Renal cortical epithelial cell (primary cell): ENCODE results near the gene ZMYND11. TPM values are rescaled to one million over a fixed set of nuclear protein-coding genes. Genes with fewer than 3 reads are reported as not detected.
"Not testable (repeated sequence)": the region's sequence is repeated elsewhere in the genome, so short reads cannot be mapped to it uniquely, and the experiment has no call there.

ENCODE experiments used
- DNase-seq: peaks from one replicate; pipeline ENCODE4 v3.0.0-alpha.2; 2011; ENCODE audit warnings: low read depth
- total RNA-seq: library from RNA; depleted of rRNA; stranded (reverse); fragments of >200 nt; gene quantifications from 2 replicates; pipeline ENCODE4 v1.2.3, GENCODE V29; 2014

Gene ZMYND11
- total RNA-seq, 1 donor from 2014 or later: 83.4 TPM

GRCh38 chr10:282294-283139 lies 147.3 kb downstream of the ZMYND11 start:
- peak; percentile 28 for DNase-seq

- DNase-seq: no peak
Observed at GRCh38 chr10:283140-283479, 147.9 kb downstream of the ZMYND11 start.

- DNase-seq: no peak
Observed at GRCh38 chr10:283916-284356, 148.7 kb downstream of the ZMYND11 start.

- no peak for DNase-seq
Observed at GRCh38 chr10:285216-285615, 150.0 kb downstream of the ZMYND11 start.

- no peak for DNase-seq
Observed at GRCh38 chr10:287026-287709, 151.9 kb downstream of the ZMYND11 start.

- no peak for DNase-seq
Observed at GRCh38 chr10:287814-288213, 152.6 kb downstream of the ZMYND11 start.

GRCh38 chr10:288316-289200 lies 153.3 kb downstream of the ZMYND11 start:
- no peak for DNase-seq

- no peak for DNase-seq
Observed at GRCh38 chr10:289581-289980, 154.3 kb downstream of the ZMYND11 start.

- no peak for DNase-seq
Observed at GRCh38 chr10:290026-290725, 154.9 kb downstream of the ZMYND11 start.

- DNase-seq: no peak
Observed at GRCh38 chr10:293636-294035, 158.4 kb downstream of the ZMYND11 start.

GRCh38 chr10:297567-297966 lies 162.3 kb downstream of the ZMYND11 start:
- DNase-seq: no peak

- no peak for DNase-seq
Observed at GRCh38 chr10:298033-298432, 162.8 kb downstream of the ZMYND11 start.

- no peak for DNase-seq
Observed at GRCh38 chr10:299512-299911, 164.3 kb downstream of the ZMYND11 start.

- DNase-seq: no peak
Observed at GRCh38 chr10:299969-300368, 164.7 kb downstream of the ZMYND11 start.

- DNase-seq: not testable (repeated sequence)
Observed at GRCh38 chr10:300580-300979, 165.3 kb downstream of the ZMYND11 start.

- no peak for DNase-seq
Observed at GRCh38 chr10:301536-301935, 166.3 kb downstream of the ZMYND11 start.

Other genes with a start within 250 kb of the ZMYND11 start
- gene TUBB8, start 86.2 kb upstream of the ZMYND11 start, total RNA-seq: not detected in 2 replicates